Myocyte (in vitro differentiated cells): ENCODE measurements around the gene TAF10. TPM values are rescaled to one million over a fixed set of nuclear protein-coding genes. Genes with fewer than 3 reads are reported as not detected.

Source experiments
- DNase-seq: peaks from one replicate; pipeline ENCODE4 v3.0.0-alpha.2; 2012; ENCODE audit warnings: low read depth
- total RNA-seq: library from RNA; depleted of rRNA; stranded (reverse); fragments of >200 nt; gene quantifications from 2 replicates; pipeline ENCODE4 v1.2.3, GENCODE V29; 2014

Gene TAF10
- total RNA-seq, 1 donor from 2014 or later: 84.2 TPM

DNA sequence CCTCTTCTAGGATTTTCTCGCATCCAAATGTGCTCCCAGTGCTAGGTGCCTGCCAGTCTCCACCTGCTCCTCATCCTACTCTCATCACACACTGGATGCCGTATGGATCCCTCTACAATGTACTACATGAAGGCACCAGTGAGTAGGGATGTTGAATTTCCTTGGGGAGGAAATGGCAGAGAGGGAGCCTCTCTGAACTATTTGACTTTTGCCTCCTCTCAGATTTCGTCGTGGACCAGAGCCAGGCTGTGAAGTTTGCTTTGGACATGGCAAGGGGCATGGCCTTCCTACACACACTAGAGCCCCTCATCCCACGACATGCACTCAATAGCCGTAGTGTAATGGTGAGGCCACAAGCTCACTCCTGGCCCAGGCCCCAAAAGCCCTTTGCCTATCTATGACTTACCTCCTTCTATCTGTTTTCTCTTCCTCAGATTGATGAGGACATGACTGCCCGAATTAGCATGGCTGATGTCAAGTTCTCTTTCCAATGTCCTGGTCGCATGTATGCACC, 2.5 kb downstream of the TAF10 start:
- DNase-seq: no peak

DNA sequence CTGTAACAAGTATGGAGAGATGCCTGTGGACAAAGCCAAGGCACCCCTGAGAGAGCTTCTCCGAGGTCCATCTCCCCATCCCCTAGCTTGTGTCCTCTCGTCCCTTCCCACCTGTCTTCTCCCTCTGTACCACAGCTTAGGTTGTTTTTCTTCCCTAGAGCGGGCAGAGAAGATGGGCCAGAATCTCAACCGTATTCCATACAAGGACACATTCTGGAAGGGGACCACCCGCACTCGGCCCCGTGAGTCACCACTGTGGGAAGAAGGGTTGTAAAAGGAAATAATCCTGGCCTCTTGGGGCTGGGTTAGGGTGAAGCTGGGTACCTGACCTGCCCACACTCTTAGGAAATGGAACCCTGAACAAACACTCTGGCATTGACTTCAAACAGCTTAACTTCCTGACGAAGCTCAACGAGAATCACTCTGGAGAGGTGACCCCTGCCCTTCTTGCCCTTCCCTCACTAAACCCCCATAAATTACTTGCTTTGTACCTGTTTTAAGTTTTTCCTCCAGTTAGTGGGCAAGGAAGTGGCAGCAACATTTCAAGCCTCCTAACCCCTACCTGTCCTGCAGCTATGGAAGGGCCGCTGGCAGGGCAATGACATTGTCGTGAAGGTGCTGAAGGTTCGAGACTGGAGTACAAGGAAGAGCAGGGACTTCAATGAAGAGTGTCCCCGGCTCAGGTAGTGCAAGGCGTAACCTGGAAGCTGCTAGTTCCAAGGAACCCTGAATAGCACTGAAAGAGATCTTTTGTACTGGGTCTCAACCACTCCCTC, 3.1 kb downstream of the TAF10 start:
- no peak for DNase-seq

DNA sequence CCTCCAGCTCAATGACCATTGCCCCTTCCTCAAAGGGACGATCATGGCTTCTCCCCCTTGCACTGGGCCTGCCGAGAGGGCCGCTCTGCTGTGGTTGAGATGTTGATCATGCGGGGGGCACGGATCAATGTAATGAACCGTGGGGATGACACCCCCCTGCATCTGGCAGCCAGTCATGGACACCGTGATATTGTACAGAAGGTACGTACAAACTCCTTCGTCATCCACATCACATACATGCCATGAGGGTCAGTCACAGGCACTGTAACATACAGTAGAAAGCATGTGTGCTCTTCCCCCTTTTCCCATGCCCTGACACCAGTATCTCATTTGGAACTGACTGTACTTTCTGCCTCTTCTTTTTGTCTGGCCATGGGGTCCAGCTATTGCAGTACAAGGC, 4.0 kb downstream of the TAF10 start:
- no peak for DNase-seq

DNA sequence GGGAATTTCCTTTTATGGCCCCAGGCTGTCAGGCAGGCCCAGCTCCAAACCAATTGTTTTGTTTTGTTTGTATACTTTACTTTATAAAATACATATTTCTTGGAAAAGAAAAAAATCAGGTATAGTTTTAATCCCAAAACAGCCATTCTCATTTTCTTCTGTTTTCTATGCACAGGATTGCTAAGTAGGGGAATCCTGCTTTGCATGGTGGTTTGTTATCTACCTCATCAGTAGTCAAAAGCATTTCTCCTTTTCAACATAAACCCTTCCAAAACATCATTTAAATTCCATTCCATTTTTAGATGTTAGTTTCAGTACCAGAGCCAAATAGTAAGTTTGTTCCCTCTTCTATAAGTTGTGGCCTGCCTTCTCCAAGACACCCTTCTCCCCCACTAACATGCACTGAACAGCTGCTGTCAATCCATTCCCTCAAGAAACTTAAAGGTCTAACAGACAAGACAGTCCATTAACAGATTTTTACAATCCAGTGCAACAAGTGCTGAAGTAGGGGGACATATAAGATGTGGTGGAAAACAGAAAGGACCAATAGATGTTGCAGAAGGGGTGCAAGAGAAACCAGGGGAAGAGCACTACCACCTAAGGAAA, 4.7 kb downstream of the TAF10 start:
- DNase-seq: peak; percentile 46

DNA sequence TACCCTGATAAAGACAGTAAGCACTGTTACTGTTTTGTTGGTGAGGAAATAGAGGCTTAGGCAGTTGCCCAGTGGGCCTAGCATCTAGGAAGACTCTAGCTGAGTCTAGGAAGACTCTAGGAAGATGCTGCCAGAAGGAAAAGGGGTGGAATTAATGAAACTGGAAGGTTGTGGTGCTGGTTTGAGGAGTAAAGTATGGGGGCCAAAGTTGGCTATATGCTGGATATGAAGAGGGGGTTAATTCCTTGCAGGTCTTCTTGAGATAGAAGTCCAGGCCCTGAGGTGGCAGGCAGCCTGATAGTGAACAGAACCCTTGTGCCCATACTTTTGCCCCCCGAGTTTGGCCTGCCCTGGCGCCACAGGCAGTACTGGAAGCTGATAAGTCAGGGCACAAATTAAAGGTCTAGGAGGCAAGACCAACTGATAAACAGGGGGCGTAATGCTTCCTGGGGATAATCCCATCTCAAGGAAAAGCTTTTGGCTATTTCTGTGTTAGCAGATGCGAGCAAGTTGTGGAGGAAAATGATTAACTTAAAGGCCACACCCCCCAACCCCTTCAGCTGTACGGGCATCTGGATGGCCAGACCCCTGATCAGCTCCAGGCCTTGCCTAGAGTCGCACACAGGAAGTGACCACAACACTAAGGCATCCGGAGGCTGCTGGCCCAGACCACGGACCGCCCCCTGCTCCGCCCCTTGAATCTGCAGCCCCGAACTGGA, 5.4 kb downstream of the TAF10 start:
- DNase-seq: peak; percentile 94

DNA sequence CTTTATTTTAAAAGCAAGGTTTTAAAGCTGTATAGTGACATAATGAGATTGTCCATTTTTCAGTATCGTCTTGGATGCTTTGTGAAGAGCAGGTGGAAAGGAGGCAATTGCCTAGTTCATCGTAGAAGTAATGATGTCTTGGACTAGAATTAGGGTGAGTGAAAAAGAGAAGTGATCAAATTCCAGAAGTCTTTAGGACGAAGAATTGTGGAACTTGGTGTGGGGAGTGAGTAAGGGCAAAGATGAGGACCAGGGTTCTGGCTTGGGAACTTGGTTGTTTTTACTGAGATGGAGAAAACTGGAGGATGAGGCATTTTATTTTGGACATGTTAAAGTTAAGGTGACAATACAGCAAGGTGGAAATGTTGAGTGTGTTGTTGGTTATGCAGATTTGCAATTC, 7.2 kb downstream of the TAF10 start:
- no peak for DNase-seq

DNA sequence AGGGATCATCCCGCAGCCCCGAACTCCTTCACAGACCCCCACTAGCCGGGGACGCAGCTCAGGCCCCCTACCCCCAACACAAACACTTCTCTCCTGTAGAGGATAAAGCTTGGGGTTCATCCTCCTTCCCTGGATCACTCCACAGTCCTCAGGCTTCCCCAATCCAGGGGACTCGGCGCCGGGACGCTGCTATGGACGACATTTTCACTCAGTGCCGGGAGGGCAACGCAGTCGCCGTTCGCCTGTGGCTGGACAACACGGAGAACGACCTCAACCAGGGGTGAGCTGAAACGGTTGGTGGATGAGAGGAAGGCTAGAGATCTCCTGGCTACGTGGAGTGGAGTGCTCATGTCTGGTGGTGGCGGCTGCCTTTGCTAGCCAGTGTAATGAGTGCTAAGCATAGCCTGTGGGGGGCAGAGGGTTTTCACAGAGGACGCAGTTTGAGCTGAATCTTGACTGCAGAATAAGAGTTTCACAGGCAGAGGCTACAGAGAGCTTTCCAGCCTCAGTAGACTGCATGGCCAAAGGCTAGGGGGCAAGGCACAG, 7.9 kb downstream of the TAF10 start:
- peak; percentile 76 for DNase-seq

DNA sequence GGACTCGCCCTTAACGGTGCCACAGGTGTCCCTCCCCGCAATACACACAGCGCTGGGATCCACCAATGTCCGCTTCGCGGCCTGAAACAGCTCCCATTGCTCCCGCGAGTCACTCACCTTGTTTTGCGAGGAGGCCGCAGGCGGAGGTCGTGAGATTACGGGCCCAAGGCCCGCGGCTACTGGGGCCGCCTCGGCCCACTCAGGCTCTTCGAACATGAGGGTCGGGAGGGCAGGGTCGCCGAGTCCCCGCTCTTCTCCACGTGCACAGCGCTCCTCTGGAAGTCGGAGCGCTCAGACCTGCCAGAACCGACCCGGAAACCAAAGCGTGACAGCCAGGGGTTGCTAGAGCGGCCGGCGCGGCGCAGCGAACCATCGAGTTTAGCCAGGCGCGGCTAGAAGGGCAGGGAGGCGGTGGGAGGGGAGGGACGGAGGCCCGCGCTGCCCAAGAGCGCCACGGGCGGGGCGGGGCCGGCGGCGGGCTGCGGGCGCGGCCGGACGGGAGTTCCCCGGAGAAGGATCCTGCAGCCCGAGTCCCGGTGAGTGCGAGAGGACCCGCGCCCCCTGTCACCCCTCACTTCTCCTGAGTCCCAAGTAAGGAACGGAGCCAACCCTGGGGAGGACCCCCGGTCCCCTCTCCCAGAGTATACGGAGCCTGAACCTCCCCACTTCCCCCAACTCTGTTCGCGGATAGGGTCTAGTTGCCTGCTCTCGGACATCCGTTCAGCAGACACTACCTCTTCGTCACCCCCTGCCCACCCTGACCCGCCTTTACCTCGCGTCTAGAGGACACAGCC, 8.5 kb downstream of the TAF10 start, which contains the start of the genes ILK and RRP8:
ILK (plus strand) TSS at position 488 of the 794 bp plus-strand sequence. CDS start 498 bp downstream, outside the sequence.
RRP8 (minus strand) TSS at position 330 of the 794 bp plus-strand sequence; CDS start at position 216, 114 bp downstream.
- DNase-seq: peak; percentile 92

DNA sequence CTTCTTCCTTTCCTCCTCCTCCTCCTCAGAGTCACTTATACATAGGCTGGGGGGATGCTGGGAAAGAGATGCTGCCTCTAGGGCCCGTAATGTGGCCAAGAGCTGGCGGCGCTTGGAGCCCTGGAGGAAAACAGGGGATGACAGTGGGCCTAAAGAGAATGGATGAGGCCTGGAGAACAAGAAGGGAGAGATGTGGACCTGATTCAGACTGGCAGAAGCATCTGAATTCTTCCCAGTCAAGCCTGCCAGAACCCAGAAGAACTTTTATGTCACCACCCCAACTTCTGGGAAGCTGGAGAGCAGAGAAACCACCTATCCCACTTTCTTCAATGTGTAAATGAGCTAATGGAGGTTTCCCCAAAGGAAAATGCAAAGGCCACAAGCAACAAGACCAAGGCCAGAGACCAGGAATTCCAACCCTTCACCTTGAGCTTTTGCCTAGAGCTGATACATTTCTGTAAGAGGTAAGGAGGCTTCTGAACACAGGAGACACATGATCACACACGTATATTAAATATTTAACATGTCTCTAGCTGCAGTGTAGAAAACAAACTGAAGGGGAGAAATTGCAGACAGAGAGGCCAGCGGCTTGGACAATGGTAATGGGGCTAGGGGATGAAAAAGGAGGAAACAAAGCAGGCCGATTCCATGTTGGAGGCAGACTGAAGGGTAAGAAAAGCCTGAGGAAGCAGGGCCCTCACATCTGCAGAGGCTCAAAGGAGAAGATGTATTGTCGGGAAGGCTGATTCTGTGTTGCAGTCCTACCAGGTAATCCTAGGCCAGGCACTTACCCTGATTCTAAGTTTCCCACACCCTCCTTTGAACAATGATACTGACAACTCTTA, 9.7 kb downstream of the TAF10 start:
- no peak for DNase-seq

DNA sequence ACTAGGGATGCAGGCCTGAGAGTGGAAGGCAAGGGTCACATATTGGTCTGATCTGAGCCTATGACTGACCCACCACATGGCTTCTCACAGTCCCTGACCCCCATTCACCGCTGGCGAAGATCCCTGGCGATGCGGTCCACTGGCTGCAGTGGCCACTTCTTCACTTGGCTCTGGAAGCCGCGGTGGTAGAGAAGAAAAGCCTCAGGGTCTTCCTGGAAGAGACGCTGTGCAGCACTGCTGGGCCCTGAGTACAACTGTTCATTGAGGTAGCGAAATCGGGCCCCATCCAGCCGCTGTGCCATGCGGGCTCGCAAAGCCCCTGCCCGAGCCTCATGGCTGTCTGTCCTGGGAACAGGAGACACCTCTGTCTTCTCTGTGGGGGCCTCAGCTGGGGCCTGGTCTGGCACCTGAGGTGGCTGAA, 11.0 kb downstream of the TAF10 start:
- DNase-seq: no peak

DNA sequence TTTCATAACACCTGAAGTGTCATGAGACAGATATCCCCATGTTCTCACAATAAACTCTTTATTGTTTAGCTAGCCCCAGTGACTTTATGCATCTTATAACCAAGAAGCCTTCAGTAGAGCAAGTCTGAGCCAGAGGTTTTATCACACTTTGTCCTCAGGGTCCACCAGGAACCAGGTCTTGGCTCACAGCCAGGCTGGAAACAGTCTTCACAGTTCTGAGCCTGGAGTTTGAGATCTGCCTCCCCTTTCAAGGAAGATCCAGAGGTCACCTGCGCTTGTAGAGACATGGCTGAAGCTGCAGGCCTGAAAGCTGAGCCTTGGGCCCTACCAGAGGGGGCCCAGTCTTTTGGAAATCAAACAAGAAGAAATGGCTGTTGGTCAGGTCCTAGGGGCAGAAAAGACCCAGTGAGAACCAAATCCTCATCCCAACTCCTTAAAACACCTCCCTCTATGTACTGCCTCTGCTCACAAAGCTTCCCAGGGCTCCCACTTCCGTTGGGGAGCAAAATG, 12.1 kb downstream of the TAF10 start:
- no peak for DNase-seq

DNA sequence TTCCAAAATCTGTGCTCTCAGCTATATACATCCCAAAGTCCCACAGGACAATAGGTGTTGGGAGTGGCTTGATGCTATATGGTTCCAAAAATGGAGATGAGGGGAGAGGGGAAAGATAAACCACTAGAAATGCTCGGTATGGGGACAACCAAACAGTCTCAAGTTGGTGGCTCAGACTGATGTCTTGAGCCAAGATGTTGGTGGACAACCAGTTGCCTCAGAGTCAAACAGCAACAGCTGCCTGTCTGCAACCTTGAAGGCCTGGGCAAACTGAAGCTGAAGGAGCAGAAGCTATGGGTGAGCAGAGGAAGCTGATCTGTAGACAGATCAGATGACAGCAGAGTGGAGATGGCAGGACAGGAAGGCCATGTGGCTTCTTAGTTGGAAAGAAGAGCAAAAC, 12.6 kb downstream of the TAF10 start:
- peak; percentile 56 for DNase-seq

DNA sequence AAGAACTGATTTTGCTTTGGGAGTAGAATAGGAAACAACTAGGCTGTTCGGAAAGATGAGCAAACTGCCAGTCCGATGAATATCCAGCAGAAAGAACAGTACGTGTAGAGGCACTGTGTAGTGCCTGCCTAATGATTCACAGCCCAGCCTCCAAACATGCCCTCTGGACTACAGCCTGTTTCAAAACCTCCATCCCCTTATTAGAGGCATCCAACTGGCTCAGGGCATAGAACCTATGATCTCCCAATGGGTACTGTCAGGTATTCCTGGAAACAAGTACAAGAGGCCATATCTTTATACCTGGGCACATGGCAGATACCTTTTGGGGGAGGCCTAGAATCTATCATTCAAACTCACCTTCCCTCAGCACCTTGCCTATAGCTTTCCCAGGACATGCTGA, 13.5 kb downstream of the TAF10 start:
- DNase-seq: no peak

DNA sequence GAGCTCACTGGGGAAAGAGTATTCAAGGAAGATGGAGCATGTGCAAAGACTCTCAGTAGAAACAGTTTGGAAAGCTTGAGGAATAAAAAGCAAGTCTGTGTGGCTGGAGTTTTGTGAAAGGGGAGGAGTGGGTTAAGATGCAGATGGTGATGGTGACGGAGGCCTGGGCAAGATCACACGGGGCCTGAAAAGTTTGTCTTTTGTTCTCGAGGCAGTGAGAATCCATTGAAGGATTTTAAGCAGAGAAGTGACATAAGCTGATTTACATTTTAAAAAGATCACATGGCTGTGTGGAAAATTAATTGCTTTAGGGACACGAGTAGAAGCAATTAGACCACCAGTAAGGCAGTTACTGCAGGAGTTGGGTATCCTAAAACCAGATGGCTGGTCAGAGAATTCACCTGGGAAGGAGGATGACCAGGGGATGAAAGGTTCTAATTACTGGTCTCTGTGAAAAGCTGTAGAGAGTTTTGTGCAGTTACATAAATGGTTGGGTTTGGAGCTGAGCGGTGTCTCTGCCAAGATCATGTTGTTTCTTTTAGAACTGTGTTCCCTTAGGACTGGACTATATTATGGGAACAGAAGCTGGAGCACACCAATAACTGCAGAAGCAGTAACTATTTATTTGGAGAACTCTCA, 15.7 kb downstream of the TAF10 start:
- DNase-seq: no peak

DNA sequence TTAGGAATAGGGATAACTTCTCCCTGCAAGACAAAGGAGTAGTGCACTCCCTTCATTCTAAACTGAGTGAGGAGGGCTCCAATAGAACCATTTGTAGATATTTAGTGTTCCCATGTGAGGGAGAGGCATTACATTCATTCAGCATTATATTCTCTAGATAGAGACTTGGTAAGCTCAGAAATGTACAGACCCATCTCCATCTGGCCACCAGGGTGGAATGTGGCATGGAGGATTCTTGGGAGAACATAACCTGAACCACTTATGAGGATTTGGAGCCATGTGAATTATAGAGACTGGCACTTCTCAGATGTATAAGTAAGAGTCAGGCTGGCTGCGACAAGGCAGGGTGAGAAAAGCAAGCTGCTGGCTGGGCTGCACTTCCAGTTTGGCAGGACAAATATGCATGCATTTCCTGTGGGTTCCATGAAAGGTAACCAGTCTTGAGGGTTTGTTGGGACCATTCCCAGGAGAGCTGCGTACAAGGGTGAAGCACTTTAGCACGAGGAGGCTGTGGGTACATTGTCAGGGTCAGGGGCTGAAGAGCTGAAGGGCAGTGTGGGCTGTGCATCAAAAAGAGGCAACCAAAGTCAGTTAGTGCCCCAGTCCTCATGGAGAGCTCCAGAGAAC, 17.8 kb downstream of the TAF10 start:
- DNase-seq: no peak

DNA sequence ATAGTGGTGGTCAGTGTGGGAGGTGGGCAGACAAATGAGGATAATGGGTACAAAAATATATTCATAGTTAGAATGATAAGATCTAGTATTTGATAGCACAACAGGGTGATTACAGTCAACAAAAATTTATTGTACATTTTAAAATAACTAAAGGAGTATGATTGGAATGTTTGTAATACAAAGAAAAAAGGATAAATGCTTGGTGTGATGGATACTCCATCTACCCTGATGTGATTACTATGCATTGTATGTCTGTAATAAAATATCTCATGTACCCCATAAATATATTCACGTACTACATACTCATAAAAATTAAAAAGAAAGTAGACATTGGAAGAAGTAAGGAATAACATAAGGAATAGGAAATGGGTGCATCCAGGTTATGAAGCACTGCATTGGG, 24.0 kb downstream of the TAF10 start:
- DNase-seq: no peak

DNA sequence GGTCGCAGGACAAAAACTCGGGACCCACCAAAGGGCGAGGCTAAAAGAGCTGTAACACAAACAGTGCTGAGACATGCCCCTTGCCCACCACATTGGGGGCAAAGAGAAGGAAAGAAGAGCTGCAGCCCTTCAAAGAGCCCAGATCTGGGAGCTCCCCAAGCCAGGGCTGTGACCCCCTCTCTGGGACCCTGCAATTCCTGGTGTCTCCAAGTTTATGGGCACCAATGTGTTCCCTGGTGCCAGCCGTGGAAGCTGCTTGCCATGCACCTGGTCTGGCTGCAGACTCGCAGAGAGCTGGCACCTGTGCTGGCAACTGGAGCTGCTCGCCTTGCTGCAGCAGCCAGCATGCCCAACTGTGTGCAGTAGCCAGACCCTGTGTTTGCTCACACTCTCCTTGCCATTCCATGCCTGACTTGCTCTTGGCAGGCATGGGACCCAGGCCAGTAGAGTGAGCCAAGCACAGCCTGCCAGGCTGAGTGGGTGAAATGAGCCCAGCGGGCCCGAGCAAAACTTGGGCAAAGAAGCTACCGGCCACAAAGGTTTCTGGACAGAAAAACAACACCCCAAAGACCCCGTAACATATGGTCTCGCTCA, 24.6 kb downstream of the TAF10 start:
- no peak for DNase-seq
